SU-DHL-6 (cell line): ENCODE results near the gene NFIA.

Source experiments
- H2AFZ ChIP-seq: fragments of 200-600 bp; sonication (generic); 2 replicates; pipeline ENCODE4 v1.6.1; 2014; ENCODE audit warnings: low read depth, mild to moderate bottlenecking, moderate library complexity, mixed read lengths, antibody characterized with exemption, low read length; ENCODE audit not compliant: severe bottlenecking
- H3F3A ChIP-seq: fragments of 200-600 bp; shearing (Covaris generic); 2 replicates; pipeline ENCODE4 v1.6.0; 2016; ENCODE audit warnings: antibody characterized with exemption, mild to moderate bottlenecking; ENCODE audit not compliant: insufficient read depth
- H3K27ac ChIP-seq: fragments of 200-600 bp; sonication (generic); 2 replicates; pipeline ENCODE4 v1.5.1; 2016; ENCODE audit warnings: low read depth, mild to moderate bottlenecking, low read length, moderate library complexity, mixed read lengths
- H3K27me3 ChIP-seq: fragments of 200-600 bp; sonication (generic), shearing (Covaris generic); 2 replicates; pipeline ENCODE4 v1.6.0; 2014; ENCODE audit warnings: mild to moderate bottlenecking, low read length
- H3K36me3 ChIP-seq: fragments of 200-600 bp; sonication (generic); 2 replicates; pipeline ENCODE4 v1.6.1; 2014; ENCODE audit warnings: mild to moderate bottlenecking, low read length, mixed read lengths
- H3K4me2 ChIP-seq: fragments of 300-600, 200-600 bp; shearing (Covaris generic), sonication (generic); 2 replicates; pipeline ENCODE4 v1.6.0; 2014; ENCODE audit warnings: low read length, low read depth, mild to moderate bottlenecking; ENCODE audit not compliant: poor library complexity, severe bottlenecking
- H3K4me3 ChIP-seq: fragments of 200-600 bp; sonication (generic); 2 replicates; pipeline ENCODE4 v1.5.1; 2014; ENCODE audit warnings: antibody characterized with exemption, low read length, mild to moderate bottlenecking, mixed read lengths; ENCODE audit not compliant: insufficient read depth, poor library complexity, severe bottlenecking
- H3K79me2 ChIP-seq: fragments of 200-600 bp; sonication (generic); 2 replicates; pipeline ENCODE4 v1.6.1; 2014; ENCODE audit warnings: mild to moderate bottlenecking, low read length, moderate library complexity; ENCODE audit not compliant: insufficient read depth
- H3K9ac ChIP-seq: fragments of 200-600 bp; sonication (generic); 2 replicates; pipeline ENCODE4 v1.7.0; 2014; ENCODE audit warnings: mild to moderate bottlenecking, low read length
- H3K9me2 ChIP-seq: fragments of 200-600 bp; sonication (generic); replicated peaks from 2 replicates; pipeline ENCODE4 v1.6.1; 2014; ENCODE audit warnings: low read length; ENCODE audit not compliant: insufficient read depth
- H3K9me3 ChIP-seq: fragments of 200-600 bp; sonication (generic); 2 replicates; pipeline ENCODE4 v1.6.1; 2014; ENCODE audit warnings: low read length, mixed read lengths; ENCODE audit not compliant: insufficient read depth
- H4K20me1 ChIP-seq: fragments of 200-600 bp; sonication (generic); 2 replicates; pipeline ENCODE4 v1.6.1; 2014; ENCODE audit warnings: low read depth, mild to moderate bottlenecking, antibody characterized with exemption, low read length, moderate library complexity, mixed read lengths
- CTCF ChIP-seq: fragments of 200-600 bp; sonication (generic); IDR thresholded peaks from one replicate; pipeline ENCODE4 v1.5.1; 2017; ENCODE audit warnings: antibody characterized with exemption, mild to moderate bottlenecking, low read length, moderate library complexity; ENCODE audit not compliant: insufficient read depth, poor library complexity, severe bottlenecking
- EZH2phosphoT487 ChIP-seq: fragments of 200-600 bp; sonication (generic), shearing (Covaris generic); conservative IDR thresholded peaks from 2 replicates; pipeline ENCODE4 v1.6.1; 2018; ENCODE audit warnings: mild to moderate bottlenecking, antibody characterized with exemption, low read length, moderate library complexity, mixed read lengths

Gene NFIA

GRCh38 chr1:61186753-61187152 is 104.4 kb downstream of the NFIA start:
- Histone ChIP-seq H3K27ac (no peak overlapping the region), H3K79me2 (no peaks in the 10 kb centered on the region), H3K36me3 (no peaks in the 10 kb centered on the region), H3K4me3 (no peak overlapping the region), H2AFZ (no peak overlapping the region), H3K9ac (no peak overlapping the region), H3K4me2 (no peak overlapping the region), H4K20me1 (no peaks in the 10 kb centered on the region), H3K9me3 (no peaks in the 10 kb centered on the region), H3K9me2 (no peaks in the 10 kb centered on the region), H3K27me3 (no peaks in the 10 kb centered on the region), H3F3A (no peaks in the 10 kb centered on the region)
- TF ChIP-seq EZH2phosphoT487 = no peak
- TF ChIP-seq CTCF = no peak

DNA sequence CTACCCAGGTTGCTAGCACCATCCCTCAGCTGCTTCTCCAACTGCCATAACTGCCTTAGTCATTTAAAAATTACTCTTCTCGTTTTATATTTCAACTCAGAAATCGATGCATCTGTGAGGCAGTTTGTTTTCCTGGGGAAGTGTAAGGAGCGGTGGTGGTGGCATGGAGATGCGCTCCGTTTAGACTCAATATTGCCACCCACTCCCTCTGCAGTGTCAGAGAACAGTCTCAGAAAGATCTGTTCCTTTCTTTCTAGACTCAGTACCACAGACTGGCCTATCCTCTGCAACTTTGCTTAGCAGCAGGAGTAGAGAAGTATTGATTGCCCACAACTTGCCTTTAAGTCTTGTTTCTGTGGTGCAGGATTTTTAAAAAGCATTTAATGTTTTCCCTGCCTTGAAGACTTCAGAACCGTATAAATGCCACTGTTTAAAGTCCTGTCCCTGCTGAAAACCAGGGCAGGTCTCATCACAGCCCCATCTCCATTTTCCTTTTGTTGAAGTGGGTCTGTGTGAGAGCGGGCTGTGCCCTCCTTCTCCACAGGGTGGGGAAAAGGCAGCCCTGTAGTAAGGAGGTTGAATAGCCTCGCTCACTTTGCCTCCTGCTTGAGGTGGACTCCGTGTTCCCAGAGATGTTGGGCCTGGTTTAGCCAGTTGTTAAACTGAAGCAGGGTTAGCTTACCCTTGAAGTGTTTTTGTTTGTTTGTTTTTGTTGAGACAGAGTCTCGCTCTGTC is 105.2 kb downstream of the NFIA start:
- no peak overlapping the region for H3K4me3 ChIP-seq
- no peaks in the 10 kb centered on the region for H3K9me3 ChIP-seq
- no peaks in the 10 kb centered on the region for H3F3A ChIP-seq
- no peaks in the 10 kb centered on the region for H3K9me2 ChIP-seq
- TF ChIP-seq EZH2phosphoT487 = no peak
- no peak for TF ChIP-seq CTCF
- no peaks in the 10 kb centered on the region for H3K79me2 ChIP-seq
- no peak overlapping the region for H3K4me2 ChIP-seq
- H3K27me3 ChIP-seq = no peaks in the 10 kb centered on the region
- no peaks in the 10 kb centered on the region for H4K20me1 ChIP-seq
- no peak overlapping the region for H3K9ac ChIP-seq
- no peak overlapping the region for H3K27ac ChIP-seq
- no peaks in the 10 kb centered on the region for H3K36me3 ChIP-seq
- no peak overlapping the region for H2AFZ ChIP-seq

- H3K79me2 ChIP-seq = no peaks in the 10 kb centered on the region
- H2AFZ ChIP-seq = no peak overlapping the region
- no peak overlapping the region for H3K4me3 ChIP-seq
Observed at GRCh38 chr1:61190153-61190552, 107.8 kb downstream of the NFIA start.

More at GRCh38 chr1:61190153-61190552, 107.8 kb downstream of the NFIA start:
- H3K36me3 ChIP-seq = no peaks in the 10 kb centered on the region
- no peaks in the 10 kb centered on the region for H3K9me3 ChIP-seq
- no peak overlapping the region for H3K4me2 ChIP-seq
- no peaks in the 10 kb centered on the region for H3K27me3 ChIP-seq
- H4K20me1 ChIP-seq = no peaks in the 10 kb centered on the region
- H3K9me2 ChIP-seq = no peaks in the 10 kb centered on the region
- TF ChIP-seq EZH2phosphoT487 (no peak), CTCF (no peak)
- H3K27ac ChIP-seq = no peak overlapping the region
- H3F3A ChIP-seq = no peaks in the 10 kb centered on the region
- H3K9ac ChIP-seq = no peak overlapping the region
